ENCODE measurements around the gene RETREG3. TPM values are rescaled to one million over a fixed set of nuclear protein-coding genes. Genes with fewer than 3 reads are reported as not detected.

RETREG3 gene
- total RNA-seq, 1 experiment from 2014 or later = 46.0 TPM

DNA sequence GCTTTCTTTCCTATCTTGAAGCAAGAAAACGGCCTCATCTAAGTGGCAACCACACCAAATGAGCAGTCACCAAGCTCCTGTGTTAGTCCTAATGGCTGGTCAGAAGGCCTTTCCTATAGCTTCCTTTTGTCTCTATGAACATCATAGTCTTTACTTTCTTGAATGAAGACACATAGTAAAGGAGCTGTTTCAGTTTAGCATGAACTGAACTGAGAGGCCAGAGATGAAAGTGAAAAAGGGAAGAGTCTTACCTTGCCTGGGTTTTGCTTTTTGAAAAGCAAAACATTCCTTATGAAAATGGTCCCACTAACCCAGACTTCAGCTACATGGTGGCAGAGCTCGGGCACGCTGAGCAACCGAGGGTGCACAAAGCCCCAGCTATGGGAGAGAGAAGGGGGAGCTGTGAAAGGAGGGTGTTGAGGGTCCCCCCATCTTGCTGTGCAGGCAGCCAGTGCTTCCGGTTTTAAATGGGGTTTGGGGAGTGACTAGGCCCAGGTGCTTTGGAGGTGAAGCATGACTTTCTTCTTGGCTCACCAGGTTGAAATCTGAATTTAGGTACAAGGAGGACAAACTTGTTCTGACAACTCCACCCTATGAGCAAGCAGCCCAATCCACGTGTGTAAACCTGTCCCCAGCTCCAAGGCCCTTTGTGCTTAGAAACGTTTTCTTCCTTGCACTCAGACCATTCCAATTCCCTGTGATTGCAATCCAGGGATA lies 22.5 kb downstream of the RETREG3 start:
- ChIA-PET POLR2A (interaction anchor here (0.5 to 8.6 kb wide), 25 partner anchors 9 to 811 kb away, joined by 3 to 83 read pairs (median 4); partner anchors contain the start of genes BECN1, COASY, NAGLU and PLEKHH3), CTCF (interaction anchor here (0.6 to 1.9 kb wide), 6 partner anchors 9 to 194 kb away, joined by 3 to 21 read pairs (median 4); partner anchors contain the start of genes PSMC3IP and WNK4)
- intact Hi-C loops (cut with micrococcal nuclease) = no loop called here
- H3K4me3 Mint-ChIP-seq (ENCODE audit: unreplicated experiment) = peak overlapping the region; percentile 21
- TF ChIP-seq, protein P1, sequence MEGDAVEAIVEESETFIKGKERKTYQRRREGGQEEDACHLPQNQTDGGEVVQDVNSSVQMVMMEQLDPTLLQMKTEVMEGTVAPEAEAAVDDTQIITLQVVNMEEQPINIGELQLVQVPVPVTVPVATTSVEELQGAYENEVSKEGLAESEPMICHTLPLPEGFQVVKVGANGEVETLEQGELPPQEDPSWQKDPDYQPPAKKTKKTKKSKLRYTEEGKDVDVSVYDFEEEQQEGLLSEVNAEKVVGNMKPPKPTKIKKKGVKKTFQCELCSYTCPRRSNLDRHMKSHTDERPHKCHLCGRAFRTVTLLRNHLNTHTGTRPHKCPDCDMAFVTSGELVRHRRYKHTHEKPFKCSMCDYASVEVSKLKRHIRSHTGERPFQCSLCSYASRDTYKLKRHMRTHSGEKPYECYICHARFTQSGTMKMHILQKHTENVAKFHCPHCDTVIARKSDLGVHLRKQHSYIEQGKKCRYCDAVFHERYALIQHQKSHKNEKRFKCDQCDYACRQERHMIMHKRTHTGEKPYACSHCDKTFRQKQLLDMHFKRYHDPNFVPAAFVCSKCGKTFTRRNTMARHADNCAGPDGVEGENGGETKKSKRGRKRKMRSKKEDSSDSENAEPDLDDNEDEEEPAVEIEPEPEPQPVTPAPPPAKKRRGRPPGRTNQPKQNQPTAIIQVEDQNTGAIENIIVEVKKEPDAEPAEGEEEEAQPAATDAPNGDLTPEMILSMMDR (IDR thresholded peaks at IDR 0.05; ENCODE audit: unreplicated experiment) = no peak
- BruUV-seq (replicated peaks) = no TSS peak
- H3K4me1 Mint-ChIP-seq (ENCODE audit: insufficient read depth, unreplicated experiment) = peaks cover 21% of the 10 kb centered on the region
- H3K27me3 Mint-ChIP-seq (ENCODE audit: insufficient read depth, unreplicated experiment) = no peaks in the 10 kb centered on the region
- H3K9me3 Mint-ChIP-seq (ENCODE audit: unreplicated experiment) = no peaks in the 10 kb centered on the region
- peak overlapping the region; percentile 25 for H3K27ac Mint-ChIP-seq (ENCODE audit: low read depth, unreplicated experiment)
- H3K36me3 Mint-ChIP-seq (ENCODE audit: insufficient read depth, unreplicated experiment) = peaks cover 100% of the 10 kb centered on the region
- DNase-seq (ENCODE audit: unreplicated experiment) = peak; percentile 52

DNA sequence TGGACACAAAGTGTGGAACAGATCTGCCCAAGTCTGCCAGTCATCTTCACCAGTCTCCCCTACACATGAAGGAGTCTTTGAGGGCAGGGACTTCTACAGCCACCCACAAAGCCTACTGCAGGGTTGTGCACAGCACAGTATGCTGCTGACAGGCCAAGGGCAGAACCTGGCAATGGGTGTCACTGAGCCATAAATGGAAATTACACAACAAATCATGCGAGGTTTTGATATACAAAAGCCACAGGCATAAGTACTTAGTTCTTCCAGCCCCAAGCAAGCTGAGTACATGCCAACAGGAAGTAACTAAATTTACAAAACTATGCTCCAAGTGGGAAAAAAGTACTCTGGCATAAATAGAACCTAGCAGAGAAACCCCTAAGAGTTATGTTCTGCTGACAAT lies 23.8 kb downstream of the RETREG3 start:
- H3K27ac Mint-ChIP-seq (ENCODE audit: low read depth, unreplicated experiment) = no peak overlapping the region

GRCh38 chr17:42584880-42585279 lies 24.3 kb downstream of the RETREG3 start:
- Mint-ChIP-seq H3K4me1 (ENCODE audit: insufficient read depth, unreplicated experiment) (peaks cover 21% of the 10 kb centered on the region), H3K27me3 (ENCODE audit: insufficient read depth, unreplicated experiment) (no peaks in the 10 kb centered on the region), H3K9me3 (ENCODE audit: unreplicated experiment) (no peaks in the 10 kb centered on the region), H3K4me3 (ENCODE audit: unreplicated experiment) (no peak overlapping the region), H3K36me3 (ENCODE audit: insufficient read depth, unreplicated experiment) (peaks cover 98% of the 10 kb centered on the region), H3K27ac (ENCODE audit: low read depth, unreplicated experiment) (no peak overlapping the region)
- BruUV-seq (replicated peaks) = no TSS peak
- ChIA-PET POLR2A (interaction anchor here (2.8 to 8.6 kb wide), 3 partner anchors 21 to 82 kb away, joined by 16 to 83 read pairs (median 16); partner anchors contain the start of genes RETREG3 and TUBG1), CTCF (interaction anchor here (0.7 kb wide), 1 partner anchor 413 kb away, joined by 4 read pairs; no protein-coding TSS in a partner anchor)
- TF ChIP-seq, protein P1 (IDR thresholded peaks at IDR 0.05; ENCODE audit: unreplicated experiment) = no peak
- intact Hi-C loops (cut with micrococcal nuclease) = no loop called here
- no peak for DNase-seq (ENCODE audit: unreplicated experiment)

More for the DNA sequence above, 23.8 kb downstream of the RETREG3 start:
- TF ChIP-seq, protein P1 (IDR thresholded peaks at IDR 0.05; ENCODE audit: unreplicated experiment) = no peak
- H3K4me3 Mint-ChIP-seq (ENCODE audit: unreplicated experiment) = no peak overlapping the region
- peaks cover 21% of the 10 kb centered on the region for H3K4me1 Mint-ChIP-seq (ENCODE audit: insufficient read depth, unreplicated experiment)
- peaks cover 100% of the 10 kb centered on the region for H3K36me3 Mint-ChIP-seq (ENCODE audit: insufficient read depth, unreplicated experiment)
- POLR2A ChIA-PET = interaction anchor here (2.7 to 8.6 kb wide), 4 partner anchors 8 to 82 kb away, joined by 16 to 83 read pairs (median 34); partner anchors contain the start of genes PSMC3IP, RETREG3 and TUBG1
- CTCF ChIA-PET = no interaction called here
- intact Hi-C loops (cut with micrococcal nuclease) = no loop called here
- DNase-seq (ENCODE audit: unreplicated experiment) = no peak
- H3K27me3 Mint-ChIP-seq (ENCODE audit: insufficient read depth, unreplicated experiment) = no peaks in the 10 kb centered on the region
- BruUV-seq (replicated peaks) = no TSS peak
- H3K9me3 Mint-ChIP-seq (ENCODE audit: unreplicated experiment) = no peaks in the 10 kb centered on the region

- H3K27ac Mint-ChIP-seq (ENCODE audit: low read depth, unreplicated experiment) = no peak overlapping the region
- TF ChIP-seq, protein P1 (IDR thresholded peaks at IDR 0.05; ENCODE audit: unreplicated experiment) = no peak
- intact Hi-C loops (cut with micrococcal nuclease) = no loop called here
- peaks cover 12% of the 10 kb centered on the region for H3K4me1 Mint-ChIP-seq (ENCODE audit: insufficient read depth, unreplicated experiment)
- POLR2A ChIA-PET = interaction anchor here (5.4 kb wide), 1 partner anchor 27 kb away, joined by 70 read pairs; the partner anchor contains the start of genes RETREG3 and TUBG1
- CTCF ChIA-PET = interaction anchor here (1.3 to 1.4 kb wide), 2 partner anchors 96 to 99 kb away, joined by 3 to 7 read pairs; no protein-coding TSS in a partner anchor
- no peaks in the 10 kb centered on the region for H3K27me3 Mint-ChIP-seq (ENCODE audit: insufficient read depth, unreplicated experiment)
- H3K4me3 Mint-ChIP-seq (ENCODE audit: unreplicated experiment) = no peak overlapping the region
- BruUV-seq (replicated peaks) = no TSS peak
- peaks cover 90% of the 10 kb centered on the region for H3K36me3 Mint-ChIP-seq (ENCODE audit: insufficient read depth, unreplicated experiment)
- H3K9me3 Mint-ChIP-seq (ENCODE audit: unreplicated experiment) = no peaks in the 10 kb centered on the region
- no peak for DNase-seq (ENCODE audit: unreplicated experiment)
Observed at GRCh38 chr17:42581744-42582270, 27.4 kb downstream of the RETREG3 start.

Measured in MCF 10A (cell line).